Fibroblast of lung (primary cell): ENCODE results near the gene RPS6KC1. TPM values are rescaled to one million over a fixed set of nuclear protein-coding genes. Genes with fewer than 3 reads are reported as not detected.
"Not testable (repeated sequence)": the region's sequence is repeated elsewhere in the genome, so short reads cannot be mapped to it uniquely, and the experiment has no call there.

Experiments used
- DNase-seq, 2 donors: peaks; one replicate each; pipeline versions ENCODE4 v3.0.0 to v3.0.0-alpha.2; 2010; ENCODE audit warnings: low read depth in 2 of 2
- H2AFZ ChIP-seq: 2 replicates; pipeline ENCODE4 v1.5.1; 2012; ENCODE audit warnings: low read length, control low read depth, inconsistent platforms
- H3K27ac ChIP-seq: 2 replicates; pipeline ENCODE4 v1.5.1; 2011; ENCODE audit warnings: low read length, control low read depth; ENCODE audit not compliant: insufficient read depth
- H3K27me3 ChIP-seq: 2 replicates; pipeline ENCODE4 v1.5.1; 2011; ENCODE audit warnings: mild to moderate bottlenecking, low read length; ENCODE audit not compliant: control insufficient read depth, insufficient read depth
- H3K36me3 ChIP-seq: 2 replicates; pipeline ENCODE4 v1.5.1; 2011; ENCODE audit warnings: low read length; ENCODE audit not compliant: control insufficient read depth, insufficient read depth
- H3K4me1 ChIP-seq: 2 replicates; pipeline ENCODE4 v1.5.1; 2011; ENCODE audit warnings: low read length; ENCODE audit not compliant: control insufficient read depth, insufficient read depth; ENCODE audit errors: extremely low read depth
- H3K4me2 ChIP-seq: 2 replicates; pipeline ENCODE4 v1.5.1; 2011; ENCODE audit warnings: low read length, control low read depth; ENCODE audit not compliant: insufficient read depth; ENCODE audit errors: extremely low read depth
- H3K4me3 ChIP-seq, 4 experiments: fragments of 200-600 bp in 1 of 4; sonication (generic) in 1 of 4; replicated peaks in 1 of 4; 2 replicates each; pipeline ENCODE4 v1.5.1; 2011 to 2016; ENCODE audit warnings: low read length in 4 of 4, low read depth in 3 of 4, mild to moderate bottlenecking in 3 of 4, control low read depth in 2 of 4, inconsistent platforms in 1 of 4, mixed read lengths in 1 of 4; ENCODE audit not compliant: insufficient read depth in 1 of 4; ENCODE audit errors: control extremely low read depth in 1 of 4
- H3K79me2 ChIP-seq: 2 replicates; pipeline ENCODE4 v1.5.1; 2012; ENCODE audit warnings: mild to moderate bottlenecking, low read length, inconsistent platforms; ENCODE audit not compliant: control insufficient read depth, insufficient read depth
- H3K9ac ChIP-seq: 2 replicates; pipeline ENCODE4 v1.5.1; 2011; ENCODE audit warnings: mild to moderate bottlenecking, low read length, control low read depth; ENCODE audit not compliant: insufficient read depth
- H3K9me3 ChIP-seq: 2 replicates; pipeline ENCODE4 v1.5.1; 2012; ENCODE audit warnings: low read depth, low read length; ENCODE audit not compliant: control insufficient read depth, insufficient read depth
- H4K20me1 ChIP-seq: 2 replicates; pipeline ENCODE4 v1.5.1; 2011; ENCODE audit warnings: low read length; ENCODE audit not compliant: control insufficient read depth, insufficient read depth; ENCODE audit errors: extremely low read depth
- EZH2 ChIP-seq: IDR thresholded peaks from 2 replicates; pipeline ENCODE4 v1.5.1; 2012; ENCODE audit warnings: low read length, control low read depth, mild to moderate bottlenecking; ENCODE audit errors: missing control alignments
- polyA plus RNA-seq, 2 donors: library from polyadenylated mRNA; depleted of rRNA in 1 of 2; stranded (reverse) in 1 of 2; unstranded in 1 of 2; fragments of >200 nt; gene quantifications; 2 replicates each; pipeline ENCODE4 v1.2.1, GENCODE V29; 2011 to 2012; ENCODE audit warnings: missing spikeins in 1 of 2
- total RNA-seq: library from RNA; depleted of rRNA; stranded (reverse); fragments of >200 nt; gene quantifications from 2 replicates; pipeline ENCODE4 v1.2.1, GENCODE V29; 2014
- TF ChIP-seq, protein P1 (sequence below), 2 donors: IDR thresholded peaks in 1 of 2; conservative IDR thresholded peaks in 1 of 2; 1 replicate in 1 of 2; 2 replicates in 1 of 2; pipeline ENCODE4 v1.5.1; 2011 to 2012; ENCODE audit warnings: low read length in 2 of 2, control low read depth in 1 of 2, inconsistent platforms in 1 of 2, low read depth in 1 of 2, mild to moderate bottlenecking in 1 of 2

Gene RPS6KC1
- total and polyA plus RNA-seq, 2 donors (not counting 1 experiment from before 2014, with no cell fraction given) = 20.9 to 33.5 TPM

DNA sequence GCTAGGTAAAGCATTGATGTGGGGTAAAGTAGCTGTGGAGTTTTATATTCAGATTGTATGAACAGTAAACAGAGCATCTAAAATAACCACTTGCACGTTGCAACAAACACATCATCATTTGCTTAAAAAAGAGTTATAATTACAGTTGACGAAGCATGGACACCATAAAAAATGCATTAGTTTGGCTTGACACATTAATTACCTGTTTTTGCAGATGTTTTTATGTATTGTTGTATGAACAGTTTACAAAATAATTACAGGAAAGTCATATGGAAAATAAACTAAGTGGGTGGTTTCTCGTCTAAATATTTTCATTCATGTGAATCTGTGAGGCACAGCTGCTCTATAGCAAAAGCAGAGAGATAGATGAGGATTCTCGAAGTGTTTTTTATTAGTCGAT, 108.3 kb downstream of the RPS6KC1 start:
- Histone ChIP-seq H4K20me1 (no peaks in the 10 kb centered on the region), H3K27me3 (no peaks in the 10 kb centered on the region), H3K4me2 (no peak overlapping the region), H3K4me3 (no peak overlapping the region), H3K4me1 (no peaks in the 10 kb centered on the region), H3K79me2 (no peaks in the 10 kb centered on the region), H2AFZ (no peak overlapping the region), H3K9ac (no peak overlapping the region), H3K27ac (no peak overlapping the region), H3K9me3 (no peaks in the 10 kb centered on the region), H3K36me3 (no peaks in the 10 kb centered on the region)
- TF ChIP-seq, protein P1, sequence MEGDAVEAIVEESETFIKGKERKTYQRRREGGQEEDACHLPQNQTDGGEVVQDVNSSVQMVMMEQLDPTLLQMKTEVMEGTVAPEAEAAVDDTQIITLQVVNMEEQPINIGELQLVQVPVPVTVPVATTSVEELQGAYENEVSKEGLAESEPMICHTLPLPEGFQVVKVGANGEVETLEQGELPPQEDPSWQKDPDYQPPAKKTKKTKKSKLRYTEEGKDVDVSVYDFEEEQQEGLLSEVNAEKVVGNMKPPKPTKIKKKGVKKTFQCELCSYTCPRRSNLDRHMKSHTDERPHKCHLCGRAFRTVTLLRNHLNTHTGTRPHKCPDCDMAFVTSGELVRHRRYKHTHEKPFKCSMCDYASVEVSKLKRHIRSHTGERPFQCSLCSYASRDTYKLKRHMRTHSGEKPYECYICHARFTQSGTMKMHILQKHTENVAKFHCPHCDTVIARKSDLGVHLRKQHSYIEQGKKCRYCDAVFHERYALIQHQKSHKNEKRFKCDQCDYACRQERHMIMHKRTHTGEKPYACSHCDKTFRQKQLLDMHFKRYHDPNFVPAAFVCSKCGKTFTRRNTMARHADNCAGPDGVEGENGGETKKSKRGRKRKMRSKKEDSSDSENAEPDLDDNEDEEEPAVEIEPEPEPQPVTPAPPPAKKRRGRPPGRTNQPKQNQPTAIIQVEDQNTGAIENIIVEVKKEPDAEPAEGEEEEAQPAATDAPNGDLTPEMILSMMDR (conservative IDR thresholded peaks at IDR 0.05 in 1 of 2, IDR thresholded peaks at IDR 0.05 in 1 of 2; ENCODE audit: low read depth in 1 of 2, low read length in 2 of 2) = no peak
- no peak for TF ChIP-seq EZH2
- no peak for DNase-seq

DNA sequence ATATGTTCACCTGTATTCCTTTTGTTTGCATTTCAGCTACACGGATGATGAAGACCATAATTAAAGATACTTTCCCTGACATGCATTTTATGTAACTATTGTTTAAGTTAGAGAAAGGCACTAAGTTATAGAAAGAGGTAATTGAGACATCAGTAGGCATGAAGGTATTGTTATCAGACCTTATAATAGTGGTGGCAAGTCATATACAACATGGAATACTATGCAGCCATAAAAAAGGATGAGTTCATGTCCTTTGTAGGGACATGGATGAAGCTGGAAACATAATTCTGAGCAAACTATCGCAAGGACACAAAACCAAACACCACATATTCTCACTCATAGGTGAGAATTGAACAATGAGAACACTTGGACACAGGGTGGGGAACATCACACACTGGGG, 109.4 kb downstream of the RPS6KC1 start:
- not testable (repeated sequence) for H3K36me3 ChIP-seq, H3K27ac ChIP-seq, H3K9me3 ChIP-seq, DNase-seq, H4K20me1 ChIP-seq, H3K9ac ChIP-seq, H3K79me2 ChIP-seq, H3K4me2 ChIP-seq, H2AFZ ChIP-seq, H3K27me3 ChIP-seq, H3K4me1 ChIP-seq, H3K4me3 ChIP-seq

DNA sequence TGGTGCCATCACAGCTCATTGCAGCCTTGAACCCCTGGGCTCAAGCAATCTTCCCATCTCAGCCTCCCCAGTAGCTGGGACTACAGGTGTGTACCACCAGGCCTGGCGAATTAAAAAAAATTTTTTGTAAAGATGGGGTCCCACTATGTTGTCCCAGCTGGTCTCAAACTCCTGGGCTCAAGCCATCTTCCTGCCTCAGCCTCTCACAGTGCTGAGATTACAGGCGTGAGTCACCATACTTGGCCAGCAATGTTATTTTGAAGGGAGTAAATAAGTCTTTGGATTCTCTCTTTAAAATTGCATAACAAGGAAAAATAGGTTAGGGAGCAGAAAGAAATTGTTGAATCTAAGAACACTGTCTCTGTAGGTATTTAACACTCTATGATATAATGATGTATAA, 111.3 kb downstream of the RPS6KC1 start:
- peak; percentile 59 to 62 for DNase-seq
- no peaks in the 10 kb centered on the region for H3K9me3 ChIP-seq
- TF ChIP-seq, protein P1 (conservative IDR thresholded peaks at IDR 0.05 in 1 of 2, IDR thresholded peaks at IDR 0.05 in 1 of 2; ENCODE audit: low read depth in 1 of 2, low read length in 2 of 2) = no peak
- TF ChIP-seq EZH2 = no peak
- no peak overlapping the region for H2AFZ ChIP-seq
- H3K27me3 ChIP-seq = no peaks in the 10 kb centered on the region
- no peak overlapping the region for H3K9ac ChIP-seq
- H4K20me1 ChIP-seq = no peaks in the 10 kb centered on the region
- no peaks in the 10 kb centered on the region for H3K36me3 ChIP-seq
- H3K79me2 ChIP-seq = no peaks in the 10 kb centered on the region
- H3K4me2 ChIP-seq = no peak overlapping the region
- no peak overlapping the region for H3K4me3 ChIP-seq
- H3K4me1 ChIP-seq = no peaks in the 10 kb centered on the region
- no peak overlapping the region for H3K27ac ChIP-seq
